ENCODE data around the gene CNTNAP2.

DNA sequence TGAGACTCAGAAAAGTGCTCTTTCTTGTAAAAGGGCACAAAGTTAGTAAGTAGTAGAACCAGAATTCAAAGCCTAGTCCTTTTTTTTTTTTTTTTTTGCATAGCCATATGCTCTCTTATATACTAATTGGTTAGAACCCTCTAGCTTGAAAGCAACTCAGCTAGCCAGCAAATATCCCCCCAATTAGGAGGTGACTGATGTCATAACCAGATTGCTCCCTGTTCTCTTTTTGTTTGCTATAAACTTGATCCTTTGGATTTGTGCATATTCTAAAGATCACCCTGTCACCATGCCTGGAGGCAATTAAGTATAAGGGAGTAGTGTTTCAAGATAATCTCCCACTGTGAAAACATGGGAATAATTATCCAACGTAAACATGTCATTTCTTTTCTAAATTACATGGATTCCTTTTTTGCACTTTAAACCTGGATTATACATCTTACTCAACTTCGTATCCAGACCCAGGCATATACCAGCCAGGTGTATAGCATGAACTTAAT is 963.4 kb downstream of the CNTNAP2 start:
- TF ChIP-seq, protein P1, sequence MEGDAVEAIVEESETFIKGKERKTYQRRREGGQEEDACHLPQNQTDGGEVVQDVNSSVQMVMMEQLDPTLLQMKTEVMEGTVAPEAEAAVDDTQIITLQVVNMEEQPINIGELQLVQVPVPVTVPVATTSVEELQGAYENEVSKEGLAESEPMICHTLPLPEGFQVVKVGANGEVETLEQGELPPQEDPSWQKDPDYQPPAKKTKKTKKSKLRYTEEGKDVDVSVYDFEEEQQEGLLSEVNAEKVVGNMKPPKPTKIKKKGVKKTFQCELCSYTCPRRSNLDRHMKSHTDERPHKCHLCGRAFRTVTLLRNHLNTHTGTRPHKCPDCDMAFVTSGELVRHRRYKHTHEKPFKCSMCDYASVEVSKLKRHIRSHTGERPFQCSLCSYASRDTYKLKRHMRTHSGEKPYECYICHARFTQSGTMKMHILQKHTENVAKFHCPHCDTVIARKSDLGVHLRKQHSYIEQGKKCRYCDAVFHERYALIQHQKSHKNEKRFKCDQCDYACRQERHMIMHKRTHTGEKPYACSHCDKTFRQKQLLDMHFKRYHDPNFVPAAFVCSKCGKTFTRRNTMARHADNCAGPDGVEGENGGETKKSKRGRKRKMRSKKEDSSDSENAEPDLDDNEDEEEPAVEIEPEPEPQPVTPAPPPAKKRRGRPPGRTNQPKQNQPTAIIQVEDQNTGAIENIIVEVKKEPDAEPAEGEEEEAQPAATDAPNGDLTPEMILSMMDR (IDR thresholded peaks at IDR 0.05; ENCODE audit: borderline replicate concordance, extremely low read depth, low read length, poor library complexity, severe bottlenecking), result no peak
- TF ChIP-seq EZH2 (IDR thresholded peaks at IDR 0.05; ENCODE audit: borderline replicate concordance, low read depth, low read length, severe bottlenecking), result no peak
